Memory B cell (primary cell): ENCODE measurements around the gene NCOA5.

Experiments
- ATAC-seq: fragments of 150-1000 bp; cut with Tn5 transposase; 2 replicates; pipeline ENCODE4 v1.10.0; 2021; ENCODE audit warnings: low read depth, mild to moderate bottlenecking, moderate library complexity
- DNase-seq, 2 donors: peaks; one replicate each; pipeline ENCODE4 v3.0.0; 2022; ENCODE audit warnings: low spot score in 2 of 2
- H3K27ac Mint-ChIP-seq: one replicate; pipeline ENCODE4 v1.8.0; 2022; ENCODE audit warnings: mild to moderate bottlenecking, moderate library complexity, mixed read lengths
- H3K27me3 Mint-ChIP-seq: one replicate; pipeline ENCODE4 v1.8.0; 2022; ENCODE audit warnings: mixed read lengths
- H3K36me3 Mint-ChIP-seq: one replicate; pipeline ENCODE4 v1.8.0; 2022; ENCODE audit warnings: mild to moderate bottlenecking, mixed read lengths
- H3K4me1 Mint-ChIP-seq: one replicate; pipeline ENCODE4 v1.8.0; 2022; ENCODE audit warnings: mixed read lengths
- H3K4me3 Mint-ChIP-seq: one replicate; pipeline ENCODE4 v1.8.0; 2022; ENCODE audit warnings: mild to moderate bottlenecking, moderate library complexity, mixed read lengths
- H3K9me3 Mint-ChIP-seq: one replicate; pipeline ENCODE4 v1.8.0; 2022; ENCODE audit warnings: mixed read lengths

NCOA5 gene

DNA sequence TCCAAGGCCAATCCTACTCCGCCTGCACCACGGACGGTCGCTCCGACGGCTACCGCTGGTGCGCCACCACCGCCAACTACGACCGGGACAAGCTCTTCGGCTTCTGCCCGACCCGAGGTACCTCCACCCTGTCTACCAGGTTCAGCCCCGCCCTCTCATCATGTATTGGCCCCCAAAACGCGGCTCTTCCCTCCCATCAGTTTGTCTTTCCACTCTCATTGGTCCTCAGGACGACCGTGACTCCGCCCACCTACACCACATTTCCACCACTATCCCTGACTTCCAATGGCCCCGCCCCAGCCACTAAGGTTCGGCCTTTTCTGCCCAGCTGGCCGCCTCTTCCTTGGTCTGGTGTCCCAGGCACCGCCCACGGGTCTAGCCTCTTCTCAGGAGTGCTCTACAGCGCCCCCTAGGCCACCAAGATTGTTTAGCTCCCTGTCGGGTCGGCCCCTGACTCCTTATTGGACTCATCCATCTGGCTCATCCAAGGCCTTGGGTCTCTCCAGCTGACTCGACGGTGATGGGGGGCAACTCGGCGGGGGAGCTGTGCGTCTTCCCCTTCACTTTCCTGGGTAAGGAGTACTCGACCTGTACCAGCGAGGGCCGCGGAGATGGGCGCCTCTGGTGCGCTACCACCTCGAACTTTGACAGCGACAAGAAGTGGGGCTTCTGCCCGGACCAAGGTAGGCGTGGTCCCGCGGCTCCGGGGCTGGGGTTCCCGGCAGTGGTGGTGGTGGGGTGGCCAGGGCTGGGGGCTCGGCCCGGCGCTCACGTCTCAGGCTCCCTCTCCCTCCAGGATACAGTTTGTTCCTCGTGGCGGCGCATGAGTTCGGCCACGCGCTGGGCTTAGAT, 77.9 kb downstream of the NCOA5 start:
- peak overlapping the region; percentile 83 for H3K27ac Mint-ChIP-seq
- no peak for ATAC-seq
- H3K4me3 Mint-ChIP-seq, result peak overlapping the region; percentile 6
- DNase-seq, result no peak
- H3K9me3 Mint-ChIP-seq, result peaks cover 3% of the 10 kb centered on the region
- peaks cover 37% of the 10 kb centered on the region for H3K27me3 Mint-ChIP-seq
- H3K36me3 Mint-ChIP-seq, result no peaks in the 10 kb centered on the region
- H3K4me1 Mint-ChIP-seq, result peaks cover 48% of the 10 kb centered on the region
